Parathyroid adenoma (tissue), 2 donors: ENCODE data around the gene INIP.
A peak's percentile ranks its signal among the peaks of the same experiment; 100 is the strongest.

Experiments used
- H2AFZ ChIP-seq: fragments of 300-600 bp; sonication (generic); one replicate; pipeline ENCODE4 v1.7.0; 2017; ENCODE audit warnings: antibody characterized with exemption, mild to moderate bottlenecking
- H3K27ac ChIP-seq: fragments of 300-600 bp; sonication (generic); one replicate; pipeline ENCODE4 v1.7.0; 2017
- H3K27me3 ChIP-seq: fragments of 300-600 bp; sonication (generic); one replicate; pipeline ENCODE4 v1.7.0; 2017; ENCODE audit warnings: low read length; ENCODE audit not compliant: control insufficient read depth, insufficient read depth
- H3K36me3 ChIP-seq: fragments of 300-600 bp; sonication (generic); one replicate; pipeline ENCODE4 v1.7.0; 2017; ENCODE audit warnings: low read length; ENCODE audit not compliant: control insufficient read depth, insufficient read depth
- H3K4me1 ChIP-seq: fragments of 300-600 bp; sonication (generic); one replicate; pipeline ENCODE4 v1.7.0; 2017; ENCODE audit warnings: control low read depth
- H3K4me2 ChIP-seq: fragments of 300-600 bp; sonication (generic); one replicate; pipeline ENCODE4 v1.7.0; 2017; ENCODE audit warnings: low read length
- H3K4me3 ChIP-seq: fragments of 300-600 bp; sonication (generic); one replicate; pipeline ENCODE4 v1.7.0; 2017; ENCODE audit warnings: low read depth, low read length
- H3K79me2 ChIP-seq: fragments of 300-600 bp; sonication (generic); one replicate; pipeline ENCODE4 v1.7.0; 2017; ENCODE audit warnings: control low read depth
- H3K9ac ChIP-seq: fragments of 300-600 bp; sonication (generic); one replicate; pipeline ENCODE4 v1.7.0; 2017; ENCODE audit warnings: mild to moderate bottlenecking
- H3K9me3 ChIP-seq: fragments of 300-600 bp; sonication (generic); one replicate; pipeline ENCODE4 v1.7.0; 2017; ENCODE audit warnings: low read length; ENCODE audit not compliant: control insufficient read depth
- CTCF ChIP-seq: fragments of 300-600 bp; sonication (generic); IDR thresholded peaks from one replicate; pipeline ENCODE4 v1.7.0; 2017; ENCODE audit warnings: antibody characterized with exemption, mild to moderate bottlenecking
- donor health status: primary hyperparathyroidism.

INIP gene

GRCh38 chr9:112757282-112757883 lies 39.5 kb upstream of the INIP start:
- Histone ChIP-seq H3K4me3 (no peak overlapping the region), H3K4me1 (no peaks in the 10 kb centered on the region), H3K9ac (no peak overlapping the region), H3K36me3 (no peaks in the 10 kb centered on the region), H3K27me3 (no peaks in the 10 kb centered on the region), H3K79me2 (peaks cover 30% of the 10 kb centered on the region), H3K4me2 (no peak overlapping the region), H3K27ac (no peak overlapping the region), H3K9me3 (no peaks in the 10 kb centered on the region), H2AFZ (no peak overlapping the region)
- no peak for TF ChIP-seq CTCF

GRCh38 chr9:112755675-112756074 lies 37.8 kb upstream of the INIP start:
- Histone ChIP-seq H3K36me3 (no peaks in the 10 kb centered on the region), H3K9ac (no peak overlapping the region), H3K79me2 (peaks cover 27% of the 10 kb centered on the region), H3K27me3 (no peaks in the 10 kb centered on the region), H3K27ac (no peak overlapping the region), H2AFZ (no peak overlapping the region), H3K4me3 (no peak overlapping the region), H3K4me1 (no peaks in the 10 kb centered on the region), H3K4me2 (no peak overlapping the region), H3K9me3 (no peaks in the 10 kb centered on the region)
- TF ChIP-seq CTCF: no peak

- Histone ChIP-seq H3K27ac (no peak overlapping the region), H3K9me3 (no peaks in the 10 kb centered on the region)
Measured at GRCh38 chr9:112755016-112755427, 37.1 kb upstream of the INIP start.

GRCh38 chr9:112754578-112754977 lies 36.7 kb upstream of the INIP start:
- H3K79me2 ChIP-seq: peaks cover 19% of the 10 kb centered on the region

More at GRCh38 chr9:112755016-112755427, 37.1 kb upstream of the INIP start:
- peak overlapping the region; percentile 17 for H2AFZ ChIP-seq
- no peaks in the 10 kb centered on the region for H3K36me3 ChIP-seq
- no peak overlapping the region for H3K4me3 ChIP-seq
- H3K4me1 ChIP-seq: no peaks in the 10 kb centered on the region
- no peak for TF ChIP-seq CTCF
- H3K9ac ChIP-seq: no peak overlapping the region
- no peak overlapping the region for H3K4me2 ChIP-seq
- H3K79me2 ChIP-seq: peaks cover 23% of the 10 kb centered on the region
- no peaks in the 10 kb centered on the region for H3K27me3 ChIP-seq

More at GRCh38 chr9:112754578-112754977, 36.7 kb upstream of the INIP start:
- H3K9me3 ChIP-seq: no peaks in the 10 kb centered on the region
- H3K36me3 ChIP-seq: no peaks in the 10 kb centered on the region
- no peak overlapping the region for H2AFZ ChIP-seq
- no peak overlapping the region for H3K4me2 ChIP-seq
- TF ChIP-seq CTCF: no peak
- H3K27me3 ChIP-seq: no peaks in the 10 kb centered on the region
- H3K9ac ChIP-seq: no peak overlapping the region
- no peak overlapping the region for H3K27ac ChIP-seq
- no peak overlapping the region for H3K4me3 ChIP-seq
- H3K4me1 ChIP-seq: no peaks in the 10 kb centered on the region
